Stimulated activated CD4-positive, alpha-beta T cell treated with anti-CD3 and anti-CD28 coated beads, Interleukin-4, amount 100 ng/mL, for 4 hours (primary cell): ENCODE results near the gene BAIAP2L1.
"Not testable (repeated sequence)": the region's sequence is repeated elsewhere in the genome, so short reads cannot be mapped to it uniquely, and the experiment has no call there.

Experiments used
- DNase-seq, 2 experiments: peaks; one replicate each; pipeline ENCODE4 v3.0.0-alpha.2; 2020

The BAIAP2L1 gene

GRCh38 chr7:98317366-98318040 lies 83.4 kb downstream of the BAIAP2L1 start:
- no peak for DNase-seq

- not testable (repeated sequence) for DNase-seq
Observed at GRCh38 chr7:98315994-98316527, 84.8 kb downstream of the BAIAP2L1 start.

- DNase-seq, result no peak
Observed at GRCh38 chr7:98315318-98315993, 85.4 kb downstream of the BAIAP2L1 start.

- no peak for DNase-seq
Observed at GRCh38 chr7:98314469-98314868, 86.4 kb downstream of the BAIAP2L1 start.

- DNase-seq, result no peak
Observed at GRCh38 chr7:98312201-98312600, 88.7 kb downstream of the BAIAP2L1 start.

GRCh38 chr7:98309566-98309965 lies 91.3 kb downstream of the BAIAP2L1 start:
- DNase-seq, result no peak

- no peak for DNase-seq
Observed at GRCh38 chr7:98307971-98308466, 92.9 kb downstream of the BAIAP2L1 start.

GRCh38 chr7:98305951-98306535 lies 94.8 kb downstream of the BAIAP2L1 start:
- no peak for DNase-seq

- no peak for DNase-seq
Observed at GRCh38 chr7:98303906-98304305, 97.0 kb downstream of the BAIAP2L1 start.

GRCh38 chr7:98303176-98303865 lies 97.6 kb downstream of the BAIAP2L1 start:
- DNase-seq, result no peak

- no peak for DNase-seq
Observed at GRCh38 chr7:98301693-98302470, 99.0 kb downstream of the BAIAP2L1 start.

- DNase-seq, result no peak
Observed at GRCh38 chr7:98300595-98301372, 100.1 kb downstream of the BAIAP2L1 start.

- no peak for DNase-seq
Observed at GRCh38 chr7:98297626-98298286, 103.1 kb downstream of the BAIAP2L1 start.

GRCh38 chr7:98296833-98297232 lies 104.1 kb downstream of the BAIAP2L1 start:
- no peak for DNase-seq

- no peak for DNase-seq
Observed at GRCh38 chr7:98295467-98296192, 105.3 kb downstream of the BAIAP2L1 start.

- DNase-seq, result no peak
Observed at GRCh38 chr7:98294798-98295382, 106.0 kb downstream of the BAIAP2L1 start.

GRCh38 chr7:98294326-98294725 lies 106.6 kb downstream of the BAIAP2L1 start:
- no peak for DNase-seq

GRCh38 chr7:98293746-98294145 lies 107.1 kb downstream of the BAIAP2L1 start:
- DNase-seq, result no peak

- DNase-seq, result no peak
Observed at GRCh38 chr7:98293265-98293664, 107.6 kb downstream of the BAIAP2L1 start.

GRCh38 chr7:98291717-98292116 lies 109.2 kb downstream of the BAIAP2L1 start:
- no peak for DNase-seq
